GM12873 (cell line): ENCODE measurements around the gene VKORC1.

ENCODE experiments used
- CTCF ChIP-seq: IDR thresholded peaks from 2 replicates; pipeline ENCODE4 v1.5.1; 2012; ENCODE audit warnings: low read depth, mild to moderate bottlenecking, moderate library complexity, low read length, control low read depth; ENCODE audit not compliant: insufficient read depth; ENCODE audit errors: missing control alignments

The VKORC1 gene

DNA sequence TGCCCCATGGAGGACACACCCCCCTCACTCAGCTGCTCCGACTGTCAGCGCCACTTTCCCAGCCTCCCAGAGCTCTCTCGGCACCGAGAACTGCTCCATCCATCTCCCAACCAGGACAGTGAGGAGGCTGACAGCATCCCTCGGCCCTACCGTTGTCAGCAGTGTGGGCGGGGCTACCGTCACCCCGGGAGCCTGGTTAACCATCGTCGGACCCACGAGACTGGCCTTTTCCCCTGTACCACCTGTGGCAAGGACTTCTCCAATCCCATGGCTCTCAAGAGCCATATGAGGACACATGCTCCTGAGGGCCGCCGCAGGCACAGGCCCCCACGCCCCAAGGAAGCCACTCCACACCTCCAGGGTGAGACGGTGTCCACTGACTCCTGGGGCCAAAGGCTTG is 18.3 kb downstream of the VKORC1 start:
- TF ChIP-seq CTCF, result no peak

DNA sequence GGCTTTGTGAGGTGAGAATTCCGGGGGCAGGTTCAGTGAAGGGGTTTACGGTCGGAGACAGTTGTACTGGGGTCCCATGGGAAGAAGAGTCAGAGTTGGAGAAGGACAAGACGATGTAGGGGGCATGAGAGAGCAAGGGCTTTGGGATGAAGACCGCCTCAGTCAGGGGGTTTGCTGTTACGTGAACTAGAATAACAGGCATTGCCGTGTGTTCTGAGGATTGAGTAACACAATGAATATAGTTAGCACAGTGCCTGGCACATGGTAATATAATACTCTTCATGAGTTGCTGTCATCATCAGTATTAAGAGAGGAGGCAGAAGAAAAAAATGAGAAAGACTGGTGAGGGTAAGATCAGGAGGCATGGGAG is 19.8 kb downstream of the VKORC1 start:
- TF ChIP-seq CTCF, result no peak

GRCh38 chr16:31073970-31074813 is 20.4 kb downstream of the VKORC1 start, which contains the start of the genes ZNF646 and ZNF668:
TSS of gene ZNF646 (plus strand) at chr16:31074422. CDS start at chr16:31076325, 1,903 bp downstream.
TSS of gene ZNF668 (minus strand) at chr16:31074240. CDS start at chr16:31064459, 9,781 bp downstream.
- no peak for TF ChIP-seq CTCF

DNA sequence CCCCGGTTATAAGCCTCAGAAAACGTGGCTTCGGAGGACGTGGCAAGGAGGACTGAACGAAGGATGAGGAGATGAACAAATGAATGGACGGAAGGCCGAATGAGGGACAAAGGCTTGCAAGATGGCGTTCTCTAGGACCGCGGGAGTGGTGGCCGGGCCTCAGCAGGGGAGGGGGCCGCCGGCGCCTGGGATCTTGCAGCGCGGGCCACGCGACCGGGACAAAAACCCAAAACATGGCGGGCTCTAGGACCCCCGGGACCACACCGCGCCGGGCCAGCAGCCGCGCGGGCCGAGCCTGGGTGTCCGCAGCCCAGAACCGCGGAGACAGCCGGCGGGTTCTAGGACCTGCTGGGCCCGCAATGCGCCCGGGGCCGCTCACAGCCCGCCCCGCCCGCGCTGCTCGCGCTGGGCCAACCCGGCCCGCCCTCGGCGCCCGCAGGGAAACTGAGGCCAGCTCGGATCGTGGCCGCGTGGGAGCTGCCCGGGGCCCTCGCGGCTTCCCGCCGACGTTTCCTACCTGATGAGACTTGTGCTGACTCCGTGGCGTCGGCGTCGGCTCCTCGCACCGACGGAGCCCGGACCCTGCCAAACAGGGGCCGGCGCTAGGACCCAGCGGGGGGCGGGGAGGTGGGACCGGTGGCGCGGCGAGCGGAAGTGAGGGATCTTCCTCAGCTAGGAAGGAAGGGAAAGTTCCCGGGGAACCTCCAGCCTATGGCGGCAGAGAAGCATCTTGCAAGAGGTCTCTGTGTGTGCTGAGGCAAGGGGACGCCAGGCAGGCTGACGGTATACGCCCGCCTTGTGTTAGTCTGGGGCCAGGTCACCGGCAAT is 21.2 kb downstream of the VKORC1 start:
- TF ChIP-seq CTCF, result no peak

GRCh38 chr16:31072540-31073141 is 22.0 kb downstream of the VKORC1 start:
- TF ChIP-seq CTCF, result no peak

GRCh38 chr16:31071861-31072260 is 22.7 kb downstream of the VKORC1 start:
- no peak for TF ChIP-seq CTCF

GRCh38 chr16:31067342-31067741 is 27.3 kb downstream of the VKORC1 start:
- TF ChIP-seq CTCF, result no peak
